Mesenchymal stem cell (in vitro differentiated cells and primary cell): Measurements from ENCODE around the gene UROS.
A peak's percentile ranks its signal among the peaks of the same experiment; 100 is the strongest.

ENCODE experiments used
- DNase-seq: peaks from one replicate; pipeline ENCODE4 v3.0.0-alpha.2; 2013
- H2AFZ ChIP-seq: one replicate; pipeline ENCODE4 v1.6.1; 2013; ENCODE audit warnings: low read depth, mild to moderate bottlenecking, control low read depth, inconsistent platforms, low read length, moderate library complexity
- H2AK5ac ChIP-seq: 2 replicates; pipeline ENCODE4 v1.6.1; 2013; ENCODE audit warnings: low read length, moderate library complexity, mild to moderate bottlenecking, inconsistent platforms; ENCODE audit not compliant: severe bottlenecking
- H2BK120ac ChIP-seq: one replicate; pipeline ENCODE4 v1.6.1; 2013; ENCODE audit warnings: low read depth, mild to moderate bottlenecking, inconsistent platforms, low read length, moderate library complexity
- H2BK12ac ChIP-seq, 2 experiments: one replicate each; pipeline ENCODE4 v1.6.1; 2013; ENCODE audit warnings: inconsistent platforms in 2 of 2, low read length in 2 of 2, mild to moderate bottlenecking in 2 of 2, moderate library complexity in 2 of 2, control low read depth in 1 of 2
- H2BK15ac ChIP-seq: one replicate; pipeline ENCODE4 v1.6.1; 2013; ENCODE audit warnings: mild to moderate bottlenecking, low read depth, inconsistent platforms; ENCODE audit not compliant: poor library complexity, severe bottlenecking
- H2BK5ac ChIP-seq: 2 replicates; pipeline ENCODE4 v1.6.1; 2013; ENCODE audit warnings: low read depth, mild to moderate bottlenecking, low read length, control low read depth, inconsistent platforms; ENCODE audit not compliant: poor library complexity, severe bottlenecking
- H3K14ac ChIP-seq, 2 experiments: one replicate each; pipeline ENCODE4 v1.6.1; 2013; ENCODE audit warnings: inconsistent platforms in 2 of 2, low read length in 2 of 2, control low read depth in 1 of 2, mild to moderate bottlenecking in 1 of 2, moderate library complexity in 1 of 2
- H3K18ac ChIP-seq, 2 experiments: one replicate each; pipeline ENCODE4 v1.6.1; 2013; ENCODE audit warnings: inconsistent platforms in 2 of 2, low read length in 2 of 2, control low read depth in 1 of 2, low read depth in 1 of 2, mild to moderate bottlenecking in 1 of 2
- H3K23ac ChIP-seq, 2 experiments: one replicate each; pipeline ENCODE4 v1.6.1; 2013; ENCODE audit warnings: inconsistent platforms in 2 of 2, low read length in 2 of 2, mild to moderate bottlenecking in 2 of 2, moderate library complexity in 2 of 2, control low read depth in 1 of 2
- H3K27ac ChIP-seq: 2 replicates; pipeline ENCODE4 v1.5.1; 2013; ENCODE audit warnings: mild to moderate bottlenecking, moderate library complexity, low read length, control low read depth, inconsistent platforms; ENCODE audit not compliant: poor library complexity, severe bottlenecking
- H3K27me3 ChIP-seq, 2 experiments: 2 replicates each; pipeline versions ENCODE4 v1.6.1 to v1.7.0; 2013; ENCODE audit warnings: low read length in 2 of 2, mild to moderate bottlenecking in 2 of 2, moderate library complexity in 2 of 2, control low read depth in 1 of 2, inconsistent platforms in 1 of 2; ENCODE audit not compliant: control insufficient read depth in 1 of 2, insufficient read depth in 1 of 2
- H3K36me3 ChIP-seq, 2 experiments: 2 replicates each; pipeline versions ENCODE4 v1.6.1 to v1.7.0; 2013; ENCODE audit warnings: low read length in 2 of 2, control low read depth in 1 of 2, inconsistent platforms in 1 of 2, low read depth in 1 of 2, mild to moderate bottlenecking in 1 of 2; ENCODE audit not compliant: insufficient read depth in 2 of 2, control insufficient read depth in 1 of 2
- H3K4ac ChIP-seq, 2 experiments: one replicate each; pipeline ENCODE4 v1.6.1; 2013; ENCODE audit warnings: inconsistent platforms in 2 of 2, low read length in 2 of 2, mild to moderate bottlenecking in 2 of 2, moderate library complexity in 2 of 2, control low read depth in 1 of 2, low read depth in 1 of 2
- H3K4me1 ChIP-seq: 2 replicates; pipeline ENCODE4 v1.6.1; 2013; ENCODE audit warnings: low read depth, low read length, control low read depth; ENCODE audit not compliant: control insufficient read depth, insufficient read depth
- H3K4me2 ChIP-seq: 2 replicates; pipeline ENCODE4 v1.6.1; 2013; ENCODE audit warnings: low read length, mild to moderate bottlenecking, inconsistent platforms; ENCODE audit not compliant: poor library complexity, severe bottlenecking
- H3K4me3 ChIP-seq, 2 experiments: 2 replicates each; pipeline versions ENCODE4 v1.5.1 to v1.7.0; 2013; ENCODE audit warnings: low read length in 2 of 2, mild to moderate bottlenecking in 2 of 2, control low read depth in 1 of 2, low read depth in 1 of 2; ENCODE audit not compliant: insufficient read depth in 1 of 2
- H3K79me1 ChIP-seq: replicated peaks from 2 replicates; pipeline ENCODE4 v1.6.1; 2013; ENCODE audit warnings: mild to moderate bottlenecking, control low read depth, low read length, inconsistent platforms; ENCODE audit not compliant: poor library complexity, severe bottlenecking
- H3K9ac ChIP-seq: 2 replicates; pipeline ENCODE4 v1.7.0; 2013; ENCODE audit warnings: mild to moderate bottlenecking, low read length, moderate library complexity
- H3K9me3 ChIP-seq: 2 replicates; pipeline ENCODE4 v1.7.0; 2013; ENCODE audit warnings: mild to moderate bottlenecking, low read length; ENCODE audit not compliant: control insufficient read depth
- H4K8ac ChIP-seq: one replicate; pipeline ENCODE4 v1.6.1; 2013; ENCODE audit warnings: inconsistent platforms, mild to moderate bottlenecking, low read length, moderate library complexity
- H4K91ac ChIP-seq: one replicate; pipeline ENCODE4 v1.6.1; 2013; ENCODE audit warnings: mild to moderate bottlenecking, low read length, inconsistent platforms
- WGBS: methylation state at CpG from one replicate; pipeline ENCODE4 v1.1.7; 2013; ENCODE audit warnings: mixed read lengths; 5-methylcytosine and 5-hydroxymethylcytosine counted together

Gene UROS

DNA sequence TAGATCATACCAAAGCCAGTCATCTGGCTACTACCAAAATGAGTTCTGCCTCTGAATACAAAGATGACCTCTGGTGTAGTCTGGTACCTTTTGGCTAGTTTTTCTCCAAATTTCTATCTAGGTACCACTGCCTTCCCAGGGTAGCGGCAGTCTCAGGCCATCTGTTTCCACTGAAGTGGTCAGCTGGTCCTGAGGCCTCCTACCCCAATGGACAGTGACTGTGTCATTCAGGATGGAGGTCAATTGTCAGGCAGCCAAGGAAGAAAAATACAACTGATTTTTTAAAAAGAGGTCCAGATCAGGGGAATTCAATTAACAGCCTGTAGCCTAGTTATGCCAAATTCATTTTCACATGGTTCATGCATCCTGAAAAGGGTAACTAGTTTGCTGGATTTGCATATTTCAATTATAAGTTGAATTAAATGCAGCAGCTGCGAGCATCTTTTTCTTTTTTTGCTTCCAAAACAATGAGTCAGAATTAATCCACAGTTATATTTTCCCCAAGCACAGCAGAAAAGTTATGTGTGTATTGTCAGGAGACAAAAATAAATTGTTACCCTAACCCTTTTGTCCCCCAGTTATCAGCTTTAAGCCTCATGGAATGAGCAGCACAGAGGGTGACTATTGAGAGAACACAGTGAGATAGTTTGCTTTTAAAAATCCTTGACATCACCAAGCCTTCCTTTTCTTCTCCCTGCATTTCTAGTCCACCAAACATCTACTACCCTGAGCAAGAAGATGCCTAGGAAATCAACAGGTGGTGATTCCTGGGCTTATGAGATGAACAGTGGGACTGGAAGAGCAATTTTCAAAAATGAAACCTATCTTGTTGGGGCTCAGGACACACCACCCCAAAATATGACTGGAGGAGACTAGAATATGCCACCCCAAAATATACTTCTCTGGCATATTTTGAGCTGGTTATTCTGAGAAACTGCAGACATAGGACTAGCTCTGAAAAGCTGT, 28.0 kb upstream of the UROS start:
- Histone ChIP-seq H3K27ac (no peak overlapping the region), H3K79me1 (peaks cover 3% of the 10 kb centered on the region), H3K14ac (no peak overlapping the region), H3K4me2 (no peak overlapping the region), H3K18ac (no peak overlapping the region), H3K27me3 (no peaks in the 10 kb centered on the region), H3K4ac (no peak overlapping the region), H2BK5ac (no peak overlapping the region), H3K23ac (no peak overlapping the region), H3K36me3 (peaks cover 22 to 73% of the 10 kb centered on the region in 2 experiments), H3K4me1 (no peaks in the 10 kb centered on the region), H2AK5ac (no peak overlapping the region), H2BK12ac (no peak overlapping the region), H4K91ac (no peak overlapping the region), H3K9ac (peak overlapping the region; percentile 65), H3K9me3 (no peaks in the 10 kb centered on the region), H2BK120ac (peak overlapping the region; percentile 8), H4K8ac (no peak overlapping the region), H3K4me3 (no peak overlapping the region), H2AFZ (no peak overlapping the region), H2BK15ac (no peak overlapping the region)
- DNase-seq: no peak
- 100% methylated on average over 1 of the region's 2 CpGs for WGBS

DNA sequence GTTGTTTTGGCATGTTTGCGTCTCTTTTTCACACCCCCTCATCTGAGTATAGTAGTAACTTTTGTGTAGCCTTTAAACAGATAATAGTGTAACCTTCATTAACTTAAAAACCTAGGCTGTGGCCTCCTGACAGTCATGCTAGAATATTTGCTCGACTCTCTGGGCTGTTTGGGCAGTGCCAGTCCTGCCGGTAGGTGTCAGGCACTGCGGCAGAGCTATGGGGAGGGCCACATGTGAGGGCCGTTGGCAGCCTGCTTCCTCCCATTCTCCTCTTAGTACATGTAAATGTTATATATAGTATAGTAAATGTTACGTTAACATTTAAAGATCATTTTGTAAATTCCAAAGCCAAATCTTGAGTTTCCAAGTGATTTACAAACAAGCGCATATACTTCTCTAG, 26.4 kb upstream of the UROS start:
- no peaks in the 10 kb centered on the region for H3K4me1 ChIP-seq
- H3K18ac ChIP-seq: no peak overlapping the region
- H3K4ac ChIP-seq: no peak overlapping the region
- no peak overlapping the region for H3K4me2 ChIP-seq
- H4K91ac ChIP-seq: no peak overlapping the region
- peaks cover 30 to 81% of the 10 kb centered on the region in 2 experiments for H3K36me3 ChIP-seq
- DNase-seq: no peak
- no peak overlapping the region for H2AK5ac ChIP-seq
- H4K8ac ChIP-seq: no peak overlapping the region
- H2BK120ac ChIP-seq: no peak overlapping the region
- 100% methylated on average over 3 of the region's 7 CpGs for WGBS
- H3K23ac ChIP-seq: no peak overlapping the region
- no peak overlapping the region for H2BK5ac ChIP-seq
- no peak overlapping the region for H3K4me3 ChIP-seq
- H2AFZ ChIP-seq: no peak overlapping the region
- H2BK12ac ChIP-seq: no peak overlapping the region
- H3K27me3 ChIP-seq: no peaks in the 10 kb centered on the region
- no peak overlapping the region for H3K27ac ChIP-seq
- H3K14ac ChIP-seq: no peak overlapping the region
- no peak overlapping the region for H3K9ac ChIP-seq
- no peaks in the 10 kb centered on the region for H3K9me3 ChIP-seq
- H3K79me1 ChIP-seq: peaks cover 4% of the 10 kb centered on the region
- no peak overlapping the region for H2BK15ac ChIP-seq

DNA sequence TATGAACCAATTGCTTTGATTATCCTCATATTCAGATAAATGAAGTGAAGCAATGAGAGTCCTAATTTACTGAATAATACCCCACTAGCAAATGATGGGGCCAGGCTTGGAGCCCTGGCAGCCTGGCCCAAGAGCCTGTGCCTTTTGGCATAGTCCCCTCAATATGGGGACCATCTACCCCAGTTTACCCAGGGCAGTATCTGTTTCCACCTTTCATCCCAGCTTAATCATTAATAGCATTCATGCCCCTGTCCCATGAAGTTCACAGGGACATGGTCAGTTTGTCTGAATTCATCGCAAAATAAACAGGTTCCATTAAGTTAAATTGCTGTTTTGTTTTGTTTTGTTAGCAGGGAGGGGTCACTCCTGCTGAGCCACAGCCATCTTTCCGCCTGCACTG, 25.8 kb upstream of the UROS start:
- Histone ChIP-seq H3K27me3 (no peaks in the 10 kb centered on the region), H2BK15ac (no peak overlapping the region), H3K23ac (no peak overlapping the region), H3K79me1 (peaks cover 4% of the 10 kb centered on the region), H3K18ac (no peak overlapping the region), H3K4me3 (no peak overlapping the region), H3K27ac (no peak overlapping the region), H2AK5ac (no peak overlapping the region), H3K14ac (no peak overlapping the region), H2BK12ac (no peak overlapping the region), H2AFZ (no peak overlapping the region), H3K4me1 (no peaks in the 10 kb centered on the region), H3K36me3 (peaks cover 30 to 76% of the 10 kb centered on the region in 2 experiments), H3K9ac (no peak overlapping the region), H3K4ac (no peak overlapping the region), H3K4me2 (no peak overlapping the region), H3K9me3 (no peaks in the 10 kb centered on the region), H2BK120ac (no peak overlapping the region), H4K8ac (no peak overlapping the region), H4K91ac (no peak overlapping the region), H2BK5ac (no peak overlapping the region)
- 95% methylated on average over 2 of the region's 2 CpGs for WGBS
- DNase-seq: no peak

DNA sequence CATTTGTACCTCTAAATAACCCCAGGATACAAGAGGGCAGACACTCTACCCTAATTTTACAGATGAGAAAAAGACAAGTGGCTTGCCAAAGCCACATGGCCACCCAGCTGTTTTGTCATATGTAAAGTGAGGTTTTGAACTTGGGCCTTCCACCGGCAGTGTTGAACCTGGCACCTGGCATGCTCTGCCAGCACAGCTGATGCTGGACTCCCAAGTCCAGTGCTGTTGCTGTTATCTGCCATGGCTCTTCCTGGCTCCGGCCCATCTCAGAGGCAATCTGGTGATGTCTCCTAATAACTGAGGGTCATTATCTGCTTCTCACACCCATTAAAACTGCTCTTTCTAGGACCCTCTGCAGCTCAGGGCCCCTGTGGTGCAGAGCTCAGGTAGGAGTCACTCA, 25.3 kb upstream of the UROS start:
- 98% methylated on average over 2 of the region's 2 CpGs for WGBS
- H4K8ac ChIP-seq: no peak overlapping the region

More for the DNA sequence above, 25.3 kb upstream of the UROS start:
- H2AK5ac ChIP-seq: no peak overlapping the region
- peaks cover 7% of the 10 kb centered on the region for H3K79me1 ChIP-seq
- H2BK15ac ChIP-seq: no peak overlapping the region
- H2AFZ ChIP-seq: no peak overlapping the region
- H3K4me1 ChIP-seq: no peaks in the 10 kb centered on the region
- no peak overlapping the region for H3K9ac ChIP-seq
- H4K91ac ChIP-seq: no peak overlapping the region
- no peak overlapping the region for H3K4me2 ChIP-seq
- H2BK120ac ChIP-seq: no peak overlapping the region
- no peaks in the 10 kb centered on the region for H3K9me3 ChIP-seq
- no peak overlapping the region for H2BK5ac ChIP-seq
- H3K4me3 ChIP-seq: no peak overlapping the region
- no peak overlapping the region for H3K4ac ChIP-seq
- no peak overlapping the region for H2BK12ac ChIP-seq
- H3K27ac ChIP-seq: no peak overlapping the region
- no peak overlapping the region for H3K23ac ChIP-seq
- DNase-seq: no peak
- no peak overlapping the region for H3K14ac ChIP-seq
- H3K27me3 ChIP-seq: no peaks in the 10 kb centered on the region
- H3K36me3 ChIP-seq: peaks cover 33 to 75% of the 10 kb centered on the region in 2 experiments
- no peak overlapping the region for H3K18ac ChIP-seq
